ENCODE measurements around the gene TREM1.

DNA sequence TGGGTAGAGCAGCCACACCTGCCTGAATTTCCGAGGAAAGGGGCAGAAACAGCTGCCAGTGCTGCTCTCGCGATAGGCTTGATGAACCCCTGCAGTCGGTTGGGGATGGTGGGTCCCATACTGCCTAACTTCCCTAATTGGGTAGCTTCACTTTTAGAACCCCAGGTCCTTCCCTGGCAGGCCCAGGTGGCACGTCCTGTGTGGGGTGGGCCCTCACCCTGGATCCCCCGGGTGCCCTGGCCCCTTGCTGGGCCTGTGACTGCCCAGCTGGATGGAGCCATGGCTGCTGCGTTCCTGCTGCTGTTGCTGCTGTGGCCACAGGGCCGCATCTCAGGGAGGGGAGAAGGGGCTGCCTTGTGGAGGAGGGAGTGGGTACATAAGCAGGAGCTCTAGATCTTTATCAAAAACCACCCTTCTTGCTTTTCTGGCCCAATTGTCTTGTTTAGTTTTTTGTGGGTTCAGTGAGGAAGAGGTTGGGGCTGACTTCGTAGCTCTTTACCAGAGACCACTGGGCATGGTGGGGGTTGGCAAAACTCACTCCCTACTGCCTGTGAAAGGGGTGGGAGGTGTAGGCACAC, 39.1 kb downstream of the TREM1 start:
- TF ChIP-seq, protein P1, sequence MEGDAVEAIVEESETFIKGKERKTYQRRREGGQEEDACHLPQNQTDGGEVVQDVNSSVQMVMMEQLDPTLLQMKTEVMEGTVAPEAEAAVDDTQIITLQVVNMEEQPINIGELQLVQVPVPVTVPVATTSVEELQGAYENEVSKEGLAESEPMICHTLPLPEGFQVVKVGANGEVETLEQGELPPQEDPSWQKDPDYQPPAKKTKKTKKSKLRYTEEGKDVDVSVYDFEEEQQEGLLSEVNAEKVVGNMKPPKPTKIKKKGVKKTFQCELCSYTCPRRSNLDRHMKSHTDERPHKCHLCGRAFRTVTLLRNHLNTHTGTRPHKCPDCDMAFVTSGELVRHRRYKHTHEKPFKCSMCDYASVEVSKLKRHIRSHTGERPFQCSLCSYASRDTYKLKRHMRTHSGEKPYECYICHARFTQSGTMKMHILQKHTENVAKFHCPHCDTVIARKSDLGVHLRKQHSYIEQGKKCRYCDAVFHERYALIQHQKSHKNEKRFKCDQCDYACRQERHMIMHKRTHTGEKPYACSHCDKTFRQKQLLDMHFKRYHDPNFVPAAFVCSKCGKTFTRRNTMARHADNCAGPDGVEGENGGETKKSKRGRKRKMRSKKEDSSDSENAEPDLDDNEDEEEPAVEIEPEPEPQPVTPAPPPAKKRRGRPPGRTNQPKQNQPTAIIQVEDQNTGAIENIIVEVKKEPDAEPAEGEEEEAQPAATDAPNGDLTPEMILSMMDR (IDR thresholded peaks at IDR 0.05) = no peak
- TF ChIP-seq POLR2A (IDR thresholded peaks at IDR 0.05) = no peak
